Measurements from ENCODE around the gene KIFBP.
A peak's percentile ranks its signal among the peaks of the same experiment; 100 is the strongest.
"Not testable (repeated sequence)": the region's sequence is repeated elsewhere in the genome, so short reads cannot be mapped to it uniquely, and the experiment has no call there.

KIFBP gene, protein sequence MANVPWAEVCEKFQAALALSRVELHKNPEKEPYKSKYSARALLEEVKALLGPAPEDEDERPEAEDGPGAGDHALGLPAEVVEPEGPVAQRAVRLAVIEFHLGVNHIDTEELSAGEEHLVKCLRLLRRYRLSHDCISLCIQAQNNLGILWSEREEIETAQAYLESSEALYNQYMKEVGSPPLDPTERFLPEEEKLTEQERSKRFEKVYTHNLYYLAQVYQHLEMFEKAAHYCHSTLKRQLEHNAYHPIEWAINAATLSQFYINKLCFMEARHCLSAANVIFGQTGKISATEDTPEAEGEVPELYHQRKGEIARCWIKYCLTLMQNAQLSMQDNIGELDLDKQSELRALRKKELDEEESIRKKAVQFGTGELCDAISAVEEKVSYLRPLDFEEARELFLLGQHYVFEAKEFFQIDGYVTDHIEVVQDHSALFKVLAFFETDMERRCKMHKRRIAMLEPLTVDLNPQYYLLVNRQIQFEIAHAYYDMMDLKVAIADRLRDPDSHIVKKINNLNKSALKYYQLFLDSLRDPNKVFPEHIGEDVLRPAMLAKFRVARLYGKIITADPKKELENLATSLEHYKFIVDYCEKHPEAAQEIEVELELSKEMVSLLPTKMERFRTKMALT

DNA sequence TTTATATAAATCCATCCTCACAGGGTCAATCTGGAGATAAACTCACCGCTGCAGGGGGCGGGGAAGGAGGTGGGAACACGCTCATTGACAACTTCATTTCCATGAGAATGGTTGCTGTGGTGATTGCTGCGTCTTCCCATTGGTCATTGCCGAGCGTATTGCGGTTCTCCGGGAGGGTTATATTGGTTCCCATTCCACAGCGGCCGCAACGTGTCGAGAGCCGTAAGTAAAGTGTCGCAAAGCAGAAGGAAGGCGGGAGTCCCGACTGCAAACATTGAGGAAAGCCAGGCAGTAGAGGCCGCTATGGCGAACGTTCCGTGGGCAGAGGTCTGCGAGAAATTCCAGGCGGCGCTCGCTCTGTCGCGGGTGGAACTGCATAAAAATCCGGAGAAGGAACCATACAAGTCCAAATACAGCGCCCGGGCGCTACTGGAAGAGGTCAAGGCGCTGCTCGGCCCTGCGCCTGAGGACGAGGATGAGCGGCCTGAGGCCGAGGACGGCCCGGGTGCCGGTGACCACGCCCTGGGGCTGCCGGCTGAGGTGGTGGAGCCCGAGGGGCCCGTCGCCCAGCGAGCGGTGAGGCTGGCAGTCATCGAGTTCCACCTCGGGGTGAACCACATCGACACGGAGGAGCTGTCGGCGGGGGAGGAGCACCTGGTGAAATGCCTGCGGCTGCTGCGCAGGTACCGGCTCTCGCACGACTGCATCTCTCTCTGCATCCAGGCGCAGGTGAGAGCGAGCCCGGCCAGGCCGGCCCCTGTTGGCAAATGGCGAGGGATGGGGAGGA is at the start of gene KIFBP:
KIFBP (plus strand) TSS at position 274 of the 787 bp plus-strand sequence; CDS start at position 304, 30 bp downstream.
- H3K4me1 Mint-ChIP-seq: peaks cover 56% of the 10 kb centered on the region
- peak within 1 kb of the TSS; percentile 95 for H3K27ac Mint-ChIP-seq
- peaks cover 29% of the 10 kb centered on the region for H3K36me3 Mint-ChIP-seq (ENCODE audit: low read depth)
- ATAC-seq (peak; percentile 87), DNase-seq (peak; percentile 83)
- H3K27me3 Mint-ChIP-seq: peaks cover 2% of the 10 kb centered on the region
- H3K4me3 Mint-ChIP-seq: peak within 1 kb of the TSS; percentile 95
- H3K9me3 Mint-ChIP-seq: no peaks in the 10 kb centered on the region

DNA sequence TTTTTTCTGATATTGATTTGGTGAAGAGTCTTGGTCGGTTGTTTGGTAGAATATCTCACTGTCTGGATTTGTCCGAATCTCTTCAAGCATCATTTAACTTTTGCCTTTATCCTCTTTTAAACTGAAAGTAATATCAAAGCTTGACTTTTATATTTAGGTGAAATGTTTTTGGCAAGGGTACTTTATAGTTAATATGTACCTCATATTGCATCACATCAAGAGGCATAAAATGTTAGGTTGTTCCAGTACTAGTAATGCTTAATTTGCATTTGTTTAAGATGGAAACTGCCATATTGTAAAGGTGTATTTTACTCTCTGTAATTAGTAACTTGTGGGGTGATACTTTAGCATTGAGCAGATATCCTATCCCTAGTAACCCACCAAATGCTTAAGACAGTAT is 49.7 kb upstream of the KIFBP start:
- Mint-ChIP-seq H3K4me3 (no peak overlapping the region), H3K27ac (no peak overlapping the region), H3K27me3 (no peaks in the 10 kb centered on the region), H3K4me1 (peaks cover 17% of the 10 kb centered on the region), H3K36me3 (ENCODE audit: low read depth) (peaks cover 47% of the 10 kb centered on the region), H3K9me3 (no peaks in the 10 kb centered on the region)
- DNase-seq: no peak
- ATAC-seq: no peak

DNA sequence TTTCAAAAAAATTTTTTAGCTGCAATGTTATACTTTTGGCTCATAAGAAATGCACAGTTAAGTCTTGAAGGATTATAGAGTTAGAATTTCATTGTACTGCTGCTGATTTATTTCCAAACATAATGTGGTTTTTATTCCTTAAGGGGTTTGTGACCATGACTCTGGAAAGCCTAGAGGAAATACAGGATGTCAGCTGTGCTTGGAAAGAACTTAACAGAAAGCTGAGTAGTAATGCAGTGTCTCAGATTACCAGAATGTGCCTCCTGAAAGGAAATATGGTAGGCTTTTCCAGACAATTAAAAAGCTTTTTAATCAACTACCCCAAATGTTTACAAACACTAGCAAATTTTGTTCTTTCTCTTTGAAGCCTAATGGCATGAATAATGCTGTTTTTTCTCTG is 47.7 kb upstream of the KIFBP start:
- not testable (repeated sequence) for DNase-seq, H3K4me3 Mint-ChIP-seq, H3K27me3 Mint-ChIP-seq, H3K4me1 Mint-ChIP-seq, ATAC-seq, H3K27ac Mint-ChIP-seq, H3K9me3 Mint-ChIP-seq
- H3K36me3 Mint-ChIP-seq (ENCODE audit: low read depth): peaks cover 42% of the 10 kb centered on the region

DNA sequence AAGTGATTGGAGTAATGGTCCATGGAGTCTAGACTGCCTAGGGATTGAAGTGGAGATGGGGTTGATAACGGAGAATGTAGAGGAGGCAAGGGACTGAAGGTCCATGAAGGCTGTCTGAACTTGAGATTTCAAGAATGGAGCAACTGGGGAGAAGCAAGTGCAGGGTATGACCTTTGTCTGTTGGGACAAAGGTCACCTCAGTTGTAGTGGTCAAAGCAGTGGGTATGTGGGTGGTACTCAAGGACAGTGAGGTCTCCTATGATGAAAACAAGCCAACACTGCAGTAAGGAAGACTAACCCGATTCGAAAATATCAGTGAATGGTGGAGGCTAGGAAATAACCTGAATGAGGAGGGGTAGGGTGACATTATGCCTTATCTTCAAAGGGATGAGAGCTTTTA is 38.0 kb upstream of the KIFBP start:
- peaks cover 27% of the 10 kb centered on the region for H3K36me3 Mint-ChIP-seq (ENCODE audit: low read depth)
- ATAC-seq (no peak), DNase-seq (no peak)
- no peaks in the 10 kb centered on the region for H3K4me1 Mint-ChIP-seq
- no peak overlapping the region for H3K27ac Mint-ChIP-seq
- H3K4me3 Mint-ChIP-seq: no peak overlapping the region
- H3K9me3 Mint-ChIP-seq: no peaks in the 10 kb centered on the region
- no peaks in the 10 kb centered on the region for H3K27me3 Mint-ChIP-seq

DNA sequence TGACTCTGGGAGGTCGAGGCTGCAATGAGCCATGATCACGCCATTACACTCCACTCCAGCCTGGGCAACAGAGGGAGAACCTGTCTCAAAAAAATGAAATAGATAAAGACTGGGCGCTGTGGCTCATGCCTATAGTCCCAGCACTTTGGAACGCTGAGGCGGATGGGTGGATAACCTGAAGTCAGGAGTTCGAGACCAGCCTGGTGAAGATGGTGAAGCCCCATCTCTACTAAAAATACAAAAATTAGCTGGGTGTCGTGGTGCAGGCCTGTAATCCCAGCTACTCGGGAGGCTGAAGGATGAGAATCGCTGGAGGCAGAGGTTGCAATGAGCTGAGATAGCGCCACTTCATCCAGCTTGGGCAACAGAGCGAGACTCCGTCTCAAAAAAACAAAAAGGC is 33.7 kb upstream of the KIFBP start:
- no peaks in the 10 kb centered on the region for H3K27me3 Mint-ChIP-seq
- DNase-seq (no peak), ATAC-seq (no peak)
- H3K4me1 Mint-ChIP-seq: peaks cover 32% of the 10 kb centered on the region
- H3K9me3 Mint-ChIP-seq: no peaks in the 10 kb centered on the region
- H3K4me3 Mint-ChIP-seq: peak overlapping the region; percentile 100
- H3K27ac Mint-ChIP-seq: peak overlapping the region; percentile 100
- H3K36me3 Mint-ChIP-seq (ENCODE audit: low read depth): peaks cover 44% of the 10 kb centered on the region

DNA sequence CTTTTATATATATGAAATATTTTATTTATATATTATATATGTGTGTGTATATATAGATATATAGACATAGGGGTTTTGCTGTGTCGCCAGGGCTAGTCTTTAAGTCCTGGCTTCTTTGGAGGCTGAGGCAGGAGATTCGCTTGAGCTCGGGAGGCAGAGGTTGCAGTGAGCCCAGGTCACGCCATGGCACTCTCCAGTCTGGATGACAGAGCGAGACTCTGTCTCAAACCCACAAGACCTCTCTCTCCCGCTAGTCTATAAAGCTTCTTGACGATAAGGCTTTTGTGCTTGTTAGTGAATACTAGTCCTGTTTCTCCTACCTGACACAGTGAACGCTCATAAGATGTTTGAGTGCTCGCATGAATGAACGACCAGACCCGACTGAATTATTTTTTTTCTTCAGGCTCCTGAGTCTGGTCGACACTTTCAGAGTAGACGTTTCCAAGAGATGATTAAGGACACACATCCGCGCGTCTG is 33.2 kb upstream of the KIFBP start:
- DNase-seq (peak; percentile 34), ATAC-seq (peak; percentile 18)
- Mint-ChIP-seq H3K36me3 (ENCODE audit: low read depth) (peaks cover 47% of the 10 kb centered on the region), H3K4me1 (peaks cover 35% of the 10 kb centered on the region), H3K27me3 (no peaks in the 10 kb centered on the region), H3K4me3 (peak overlapping the region; percentile 100), H3K27ac (peak overlapping the region; percentile 100), H3K9me3 (no peaks in the 10 kb centered on the region)

DNA sequence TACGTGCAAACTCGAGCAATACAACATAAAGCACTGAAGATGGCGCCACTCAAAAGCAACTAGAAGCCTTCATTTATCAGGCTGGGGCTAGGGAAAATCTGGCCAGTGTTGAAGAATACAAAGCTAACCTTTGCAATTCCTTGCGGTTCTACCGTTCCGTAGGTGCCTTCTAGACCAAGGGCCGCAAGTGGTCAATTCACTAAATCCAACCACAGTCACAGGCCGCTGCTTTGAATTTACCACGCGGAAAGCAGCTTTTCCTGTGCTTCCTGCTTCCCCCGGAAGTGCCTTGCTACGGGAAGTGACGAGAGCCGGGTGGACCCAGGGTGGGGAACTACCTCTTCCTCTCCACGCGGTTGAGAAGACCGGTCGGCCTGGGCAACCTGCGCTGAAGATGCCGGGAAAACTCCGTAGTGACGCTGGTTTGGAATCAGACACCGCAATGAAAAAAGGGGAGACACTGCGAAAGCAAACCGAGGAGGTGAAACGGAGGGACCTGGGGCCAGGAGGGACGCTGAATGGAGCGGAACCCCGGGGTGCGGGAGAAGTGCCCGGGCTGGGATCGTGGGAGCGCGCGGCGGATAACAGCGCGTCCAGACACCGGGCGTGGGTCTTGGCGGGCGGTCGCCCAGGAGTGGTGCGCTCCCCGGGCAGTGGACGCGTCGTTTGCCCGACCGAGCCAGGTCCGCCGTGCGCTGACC is 32.6 kb upstream of the KIFBP start, which contains the start of gene DDX21:
DDX21 (plus strand) TSS at position 339 of the 701 bp plus-strand sequence; CDS start at position 395, 56 bp downstream.
- Mint-ChIP-seq H3K9me3 (no peaks in the 10 kb centered on the region), H3K27ac (peak within 1 kb of the TSS; percentile 100), H3K4me1 (peaks cover 40% of the 10 kb centered on the region), H3K36me3 (ENCODE audit: low read depth) (peaks cover 53% of the 10 kb centered on the region), H3K27me3 (no peaks in the 10 kb centered on the region), H3K4me3 (peak within 1 kb of the TSS; percentile 100)
- DNase-seq: peak; percentile 89
- peak; percentile 94 for ATAC-seq

DNA sequence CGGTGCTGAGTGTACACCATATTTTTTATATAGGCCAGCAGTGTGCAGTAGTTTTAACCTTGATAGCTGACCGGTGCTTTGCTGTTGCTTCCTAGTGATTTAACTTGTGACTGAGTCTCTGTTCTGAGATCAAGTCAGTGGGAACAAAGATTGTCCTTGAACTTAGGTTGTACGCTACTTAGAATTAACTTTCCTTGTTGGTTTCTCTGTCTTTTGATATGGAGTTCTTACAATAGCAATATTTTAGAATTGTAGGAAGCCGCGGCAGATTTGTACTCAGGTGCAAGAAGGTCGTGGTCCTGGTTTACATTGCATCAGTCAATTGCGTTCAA is 31.4 kb upstream of the KIFBP start:
- no peaks in the 10 kb centered on the region for H3K9me3 Mint-ChIP-seq
- peaks cover 49% of the 10 kb centered on the region for H3K4me1 Mint-ChIP-seq
- no peaks in the 10 kb centered on the region for H3K27me3 Mint-ChIP-seq
- H3K36me3 Mint-ChIP-seq (ENCODE audit: low read depth): peaks cover 64% of the 10 kb centered on the region
- H3K4me3 Mint-ChIP-seq: peak overlapping the region; percentile 100
- no peak for DNase-seq
- no peak for ATAC-seq
- H3K27ac Mint-ChIP-seq: peak overlapping the region; percentile 100

DNA sequence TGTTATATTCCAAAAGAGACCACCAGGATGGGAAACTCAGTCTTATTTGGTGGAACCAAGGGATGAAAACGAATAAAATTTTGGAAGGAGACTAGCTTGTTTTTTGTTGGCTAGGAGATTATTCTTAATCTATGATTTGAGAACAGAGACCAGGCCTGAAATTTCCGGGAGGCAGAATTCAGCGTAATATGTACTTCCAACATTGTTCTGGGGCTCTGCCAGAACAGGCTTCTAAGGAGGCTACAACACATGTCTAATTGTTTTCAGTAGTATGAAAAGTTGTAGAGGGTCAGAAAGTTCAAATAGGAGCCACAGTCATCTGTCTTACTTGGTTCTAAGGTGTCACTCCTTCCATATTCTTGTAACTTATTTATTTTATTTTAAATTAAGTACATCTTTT is 30.9 kb upstream of the KIFBP start:
- Mint-ChIP-seq H3K9me3 (no peaks in the 10 kb centered on the region), H3K27me3 (no peaks in the 10 kb centered on the region), H3K36me3 (ENCODE audit: low read depth) (peaks cover 65% of the 10 kb centered on the region), H3K4me1 (peaks cover 51% of the 10 kb centered on the region), H3K4me3 (peak overlapping the region; percentile 100), H3K27ac (peak overlapping the region; percentile 100)
- ATAC-seq (no peak), DNase-seq (no peak)

DNA sequence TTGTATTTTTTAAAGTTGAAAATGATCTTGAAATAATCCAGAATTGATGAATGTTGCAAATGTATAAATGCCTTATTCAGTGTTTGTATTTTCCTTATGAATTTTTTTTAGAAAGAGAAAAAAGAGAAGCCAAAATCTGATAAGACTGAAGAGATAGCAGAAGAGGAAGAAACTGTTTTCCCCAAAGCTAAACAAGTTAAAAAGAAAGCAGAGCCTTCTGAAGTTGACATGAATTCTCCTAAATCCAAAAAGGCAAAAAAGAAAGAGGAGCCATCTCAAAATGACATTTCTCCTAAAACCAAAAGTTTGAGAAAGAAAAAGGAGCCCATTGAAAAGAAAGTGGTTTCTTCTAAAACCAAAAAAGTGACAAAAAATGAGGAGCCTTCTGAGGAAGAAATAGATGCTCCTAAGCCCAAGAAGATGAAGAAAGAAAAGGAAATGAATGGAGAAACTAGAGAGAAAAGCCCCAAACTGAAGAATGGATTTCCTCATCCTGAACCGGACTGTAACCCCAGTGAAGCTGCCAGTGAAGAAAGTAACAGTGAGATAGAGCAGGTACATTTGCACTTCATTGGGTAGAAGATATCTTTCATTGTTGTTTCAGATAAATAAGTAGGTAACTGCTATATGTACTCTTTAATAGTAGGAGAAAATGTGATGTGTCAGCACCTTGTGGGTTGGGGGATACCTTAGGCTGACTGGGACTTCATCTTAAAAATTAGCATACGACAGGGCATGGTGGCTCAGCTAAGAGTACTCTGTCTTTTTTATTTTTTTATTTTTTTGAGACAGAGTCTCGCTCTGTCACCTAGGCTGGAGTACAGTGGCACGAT is 28.7 kb upstream of the KIFBP start:
- H3K4me3 Mint-ChIP-seq: peak overlapping the region; percentile 60
- peaks cover 55% of the 10 kb centered on the region for H3K4me1 Mint-ChIP-seq
- peak overlapping the region; percentile 56 for H3K27ac Mint-ChIP-seq
- no peaks in the 10 kb centered on the region for H3K27me3 Mint-ChIP-seq
- peaks cover 75% of the 10 kb centered on the region for H3K36me3 Mint-ChIP-seq (ENCODE audit: low read depth)
- H3K9me3 Mint-ChIP-seq: no peaks in the 10 kb centered on the region
- ATAC-seq (no peak), DNase-seq (no peak)

DNA sequence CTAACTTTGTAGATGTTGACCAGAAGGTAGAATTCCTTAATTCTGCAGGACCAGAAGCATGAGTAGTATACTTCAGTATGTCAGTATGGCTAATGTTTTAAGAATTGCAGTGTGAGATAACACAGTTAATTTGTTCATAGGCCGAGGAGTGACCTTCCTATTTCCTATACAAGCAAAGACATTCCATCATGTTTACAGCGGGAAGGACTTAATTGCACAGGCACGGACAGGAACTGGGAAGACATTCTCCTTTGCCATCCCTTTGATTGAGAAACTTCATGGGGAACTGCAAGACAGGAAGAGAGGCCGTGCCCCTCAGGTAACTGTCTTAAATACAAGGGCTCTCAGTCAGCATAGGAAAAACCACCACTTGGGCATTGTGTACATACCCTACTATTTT is 25.5 kb upstream of the KIFBP start:
- no peak overlapping the region for H3K27ac Mint-ChIP-seq
- ATAC-seq (no peak), DNase-seq (no peak)
- H3K4me3 Mint-ChIP-seq: no peak overlapping the region
- no peaks in the 10 kb centered on the region for H3K27me3 Mint-ChIP-seq
- H3K9me3 Mint-ChIP-seq: no peaks in the 10 kb centered on the region
- peaks cover 83% of the 10 kb centered on the region for H3K36me3 Mint-ChIP-seq (ENCODE audit: low read depth)
- H3K4me1 Mint-ChIP-seq: peaks cover 40% of the 10 kb centered on the region

DNA sequence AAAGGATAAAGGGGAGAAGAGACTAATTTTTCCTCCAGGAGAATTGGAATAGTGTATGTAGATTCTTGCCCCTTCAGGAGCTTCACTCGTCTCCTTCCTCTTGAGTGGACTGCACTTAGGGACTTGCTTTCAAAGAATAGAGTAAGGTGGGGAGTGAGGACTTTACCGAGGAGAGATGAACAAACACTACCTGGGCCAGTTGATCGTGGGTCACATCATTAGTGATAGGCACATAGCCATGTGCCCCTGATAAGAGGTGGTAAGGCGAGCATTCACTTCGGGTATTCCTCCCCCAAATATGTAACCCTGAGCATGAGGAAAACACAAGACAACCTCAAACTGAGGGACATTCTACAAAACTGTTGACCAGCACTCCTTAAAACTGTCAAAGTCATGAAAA is 14.6 kb upstream of the KIFBP start:
- DNase-seq (no peak), ATAC-seq (no peak)
- Mint-ChIP-seq H3K4me3 (no peak overlapping the region), H3K9me3 (no peaks in the 10 kb centered on the region), H3K4me1 (no peaks in the 10 kb centered on the region), H3K27ac (peak overlapping the region; percentile 15), H3K27me3 (no peaks in the 10 kb centered on the region), H3K36me3 (ENCODE audit: low read depth) (peaks cover 82% of the 10 kb centered on the region)

DNA sequence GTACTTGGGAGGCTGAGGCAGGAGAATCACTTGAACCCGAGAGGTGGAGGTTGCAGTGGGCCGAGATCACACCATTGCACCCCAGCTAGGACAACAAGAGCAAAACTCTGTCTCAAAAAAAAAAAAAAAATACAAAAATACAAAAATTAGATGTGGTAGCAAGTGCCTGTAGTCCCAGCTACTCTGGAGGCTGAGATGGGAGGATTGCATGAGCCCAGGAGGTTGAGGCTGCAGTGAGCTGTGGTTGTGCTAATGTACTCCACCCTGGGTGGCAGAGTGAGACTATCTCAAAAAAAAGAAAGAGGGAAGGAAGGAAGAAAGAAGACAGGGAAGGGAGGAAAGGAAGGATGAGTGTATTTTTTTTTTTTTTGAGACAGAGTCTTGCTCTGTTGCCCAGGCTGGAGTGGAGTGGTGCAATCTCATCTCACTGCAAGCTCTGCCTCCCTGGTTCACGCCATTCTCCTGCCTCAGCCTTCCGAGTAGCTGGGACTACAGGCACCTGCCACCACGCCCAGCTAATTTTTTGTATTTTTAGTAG is 12.6 kb upstream of the KIFBP start:
- not testable (repeated sequence) for H3K4me3 Mint-ChIP-seq, H3K27me3 Mint-ChIP-seq, H3K4me1 Mint-ChIP-seq, ATAC-seq, DNase-seq, H3K27ac Mint-ChIP-seq, H3K9me3 Mint-ChIP-seq
- H3K36me3 Mint-ChIP-seq (ENCODE audit: low read depth): peaks cover 86% of the 10 kb centered on the region
